LNCaP clone FGC (cell line): Measurements from ENCODE around the gene RAB3GAP2.
"Not testable (repeated sequence)": the region's sequence is repeated elsewhere in the genome, so short reads cannot be mapped to it uniquely, and the experiment has no call there.

Source experiments
- DNase-seq: peaks from one replicate; pipeline ENCODE4 v3.0.0-alpha.2; 2011; ENCODE audit warnings: low read depth
- H3K4me3 ChIP-seq: 2 replicates; pipeline ENCODE4 v1.5.1; 2011; ENCODE audit warnings: mild to moderate bottlenecking, low read depth, low read length, control low read depth
- CTCF ChIP-seq: IDR thresholded peaks from 2 replicates; pipeline ENCODE4 v1.5.1; 2012; ENCODE audit warnings: mild to moderate bottlenecking; ENCODE audit not compliant: control insufficient read depth, insufficient read depth; ENCODE audit errors: extremely low read depth

Gene RAB3GAP2

DNA sequence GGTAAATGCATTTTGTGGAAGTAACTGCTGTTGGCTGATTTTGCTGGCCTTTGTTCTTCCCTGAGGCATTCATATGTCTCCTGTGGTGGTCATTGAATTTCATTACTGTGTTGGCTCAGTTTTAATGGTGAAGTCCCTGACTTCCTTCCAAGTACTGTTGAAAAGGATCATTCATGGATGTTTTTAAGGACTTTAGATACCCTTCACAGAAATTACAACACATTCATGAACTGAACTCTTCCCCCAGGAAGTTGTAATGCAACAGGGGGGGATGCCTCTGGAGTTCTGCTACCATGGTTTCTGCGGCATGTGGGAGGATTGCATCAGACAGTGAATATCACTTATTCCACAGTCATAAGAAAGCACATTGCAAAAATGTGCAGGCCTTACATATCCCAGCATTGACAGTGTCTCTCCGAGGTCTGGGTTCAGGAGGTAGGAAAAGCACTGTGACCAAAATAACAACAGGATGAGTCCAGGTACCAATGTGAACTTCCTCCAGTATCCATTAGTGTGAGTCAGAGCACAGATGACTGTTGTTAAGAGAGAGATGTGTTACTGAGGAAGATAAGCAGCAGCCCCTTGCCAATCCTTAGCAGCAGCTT, 2.1 kb upstream of the RAB3GAP2 start:
- no peak for TF ChIP-seq CTCF
- no peak overlapping the region for H3K4me3 ChIP-seq
- no peak for DNase-seq

DNA sequence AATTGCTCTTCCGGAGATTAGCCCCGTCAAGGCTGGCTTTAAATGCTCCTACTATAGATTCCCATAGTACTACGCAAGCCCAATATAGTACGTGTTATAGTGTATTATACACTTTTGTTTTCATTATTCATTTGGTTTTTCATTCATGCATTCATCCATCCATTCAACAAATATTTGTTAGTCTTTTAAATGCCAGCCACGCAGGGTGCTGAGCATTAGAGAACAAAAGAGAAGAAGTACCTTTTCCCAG, 513 bp upstream of the RAB3GAP2 start:
- no peak for DNase-seq
- no peak for TF ChIP-seq CTCF

DNA sequence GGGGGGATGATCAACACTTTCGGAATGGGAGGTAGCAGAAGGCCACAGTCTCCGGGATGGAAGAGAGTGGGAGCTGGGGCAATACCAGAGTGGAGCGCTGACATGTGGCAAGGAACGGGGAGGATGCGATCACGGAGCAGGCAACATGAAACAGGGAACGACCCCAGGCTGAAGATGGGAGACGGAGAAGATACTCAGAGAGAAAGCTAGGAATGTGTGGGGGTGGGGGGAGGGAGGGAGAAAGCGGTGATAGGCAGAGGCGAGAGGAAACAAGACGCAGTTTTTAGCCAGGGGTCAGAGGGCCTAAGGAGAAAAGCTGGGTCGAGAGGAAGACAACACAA, 577 bp downstream of the RAB3GAP2 start:
- DNase-seq: no peak
- peak overlapping the region; percentile 93 for H3K4me3 ChIP-seq
- no peak for TF ChIP-seq CTCF

More for the DNA sequence above, 513 bp upstream of the RAB3GAP2 start:
- H3K4me3 ChIP-seq: peak overlapping the region; percentile 93

- TF ChIP-seq CTCF: no peak
- no peak for DNase-seq
- H3K4me3 ChIP-seq: no peak overlapping the region
Measured at GRCh38 chr1:220269036-220269435, 3.2 kb downstream of the RAB3GAP2 start.

DNA sequence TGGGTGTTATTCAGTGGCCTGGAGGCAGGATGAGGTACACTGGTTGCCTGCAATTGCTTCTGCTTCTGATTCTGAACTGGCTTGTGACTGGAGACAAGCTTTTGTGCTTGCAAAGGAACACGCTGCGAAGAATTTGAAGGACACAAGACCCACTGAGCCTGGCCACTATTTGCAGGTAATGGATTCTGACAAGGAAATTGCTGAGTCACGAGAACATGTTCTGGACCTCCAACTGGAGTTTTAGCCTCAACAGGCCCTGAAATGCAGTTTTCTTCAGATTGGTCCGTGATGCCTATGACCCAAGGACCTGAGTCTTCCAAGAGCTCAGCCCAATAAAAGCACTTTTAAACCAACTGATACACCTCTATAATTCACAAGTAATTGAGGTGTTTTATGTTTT, 4.6 kb downstream of the RAB3GAP2 start:
- no peak for TF ChIP-seq CTCF
- H3K4me3 ChIP-seq: no peak overlapping the region
- DNase-seq: no peak

- not testable (repeated sequence) for DNase-seq, H3K4me3 ChIP-seq
Measured at GRCh38 chr1:220260228-220260627, 12.0 kb downstream of the RAB3GAP2 start.

GRCh38 chr1:220259756-220260155, 12.5 kb downstream of the RAB3GAP2 start:
- not testable (repeated sequence) for DNase-seq, H3K4me3 ChIP-seq

DNA sequence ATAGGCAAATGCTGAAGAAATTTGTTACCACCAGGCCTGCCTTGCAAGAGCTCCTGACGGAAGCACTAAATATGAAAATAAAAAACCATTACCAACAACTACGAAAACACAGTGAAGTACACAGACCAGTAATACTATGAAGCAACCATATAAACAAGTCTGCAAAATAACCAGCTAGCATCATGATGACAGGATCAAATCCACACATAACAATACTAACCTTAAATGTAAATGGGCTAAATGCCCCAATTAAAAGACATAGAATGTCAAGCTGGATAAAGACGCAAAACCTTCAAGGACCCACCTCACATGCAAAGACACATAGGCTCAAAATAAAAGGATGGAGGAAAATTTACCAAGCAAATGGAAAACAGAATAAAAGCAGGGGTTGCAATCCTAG, 16.1 kb downstream of the RAB3GAP2 start:
- not testable (repeated sequence) for DNase-seq, H3K4me3 ChIP-seq

DNA sequence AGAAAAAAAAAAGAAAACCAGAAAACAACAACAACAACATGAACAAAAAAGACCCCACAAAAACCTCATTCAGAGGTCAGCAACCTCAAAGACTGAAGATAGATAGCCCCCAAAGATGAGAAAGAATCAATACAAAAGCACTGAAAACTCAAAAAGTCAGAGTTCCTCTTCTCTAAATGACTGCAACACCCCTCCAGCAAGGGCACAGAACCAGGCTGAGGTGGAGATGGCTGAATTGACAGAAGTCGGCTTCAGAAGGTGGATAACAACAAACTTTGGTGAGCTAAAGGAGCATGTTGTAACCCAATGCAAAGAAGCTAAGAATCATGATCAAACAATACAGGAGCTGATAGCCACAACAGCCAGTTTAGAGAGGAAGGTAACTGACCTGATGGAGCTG, 17.0 kb downstream of the RAB3GAP2 start:
- no peak for DNase-seq
- no peak for TF ChIP-seq CTCF
- H3K4me3 ChIP-seq: no peak overlapping the region

DNA sequence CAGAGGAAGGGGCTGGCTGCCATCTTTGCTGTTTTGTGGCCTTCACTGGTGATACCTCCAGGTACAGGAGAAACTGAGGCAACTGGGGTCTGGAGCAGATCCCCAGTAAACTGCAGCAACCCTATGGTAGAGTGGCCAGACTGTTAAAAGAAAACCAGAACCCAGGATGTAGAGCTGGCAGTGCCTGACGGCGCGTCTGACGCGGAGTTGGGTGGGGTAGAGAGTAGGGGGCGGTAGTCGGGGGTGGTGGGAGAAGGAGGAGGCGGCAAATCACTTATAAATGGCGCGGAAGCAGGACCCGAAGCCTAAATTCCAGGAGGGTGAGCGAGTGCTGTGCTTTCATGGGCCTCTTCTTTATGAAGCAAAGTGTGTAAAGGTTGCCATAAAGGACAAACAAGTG, 19.0 kb downstream of the RAB3GAP2 start:
- H3K4me3 ChIP-seq, DNase-seq: not testable (repeated sequence)
